Activated CD8-positive, alpha-beta memory T cell treated with anti-CD3 and anti-CD28 coated beads, Interleukin-2, amount 10 ng/mL, durations not matched to agents 7 days and 5 days (primary cell): Measurements from ENCODE around the gene LRRC71. TPM values are rescaled to one million over a fixed set of nuclear protein-coding genes. Genes with fewer than 3 reads are reported as not detected.

Experiments
- ATAC-seq: fragments of 150-1000 bp; cut with Tn5 transposase; one replicate; pipeline ENCODE4 v1.10.0; 2021; ENCODE audit warnings: moderate library complexity
- CTCF ChIA-PET: fragments of 350-600 bp; sonication (Branson Sonifier 250); formaldehyde crosslinking; loops from one replicate; lab custom pipeline; 2021; ENCODE audit warnings: antibody characterized with exemption; lab: Charles Lee
- DNase-seq: peaks from one replicate; pipeline ENCODE4 v3.0.0-alpha.2; 2020
- H3K27ac Mint-ChIP-seq: one replicate; pipeline ENCODE4 v1.8.0; 2021; ENCODE audit warnings: mild to moderate bottlenecking, mixed read lengths
- H3K27me3 Mint-ChIP-seq: one replicate; pipeline ENCODE4 v1.8.0; 2021; ENCODE audit warnings: mixed read lengths
- H3K36me3 Mint-ChIP-seq: one replicate; pipeline ENCODE4 v1.8.0; 2021; ENCODE audit warnings: mild to moderate bottlenecking, mixed read lengths
- H3K4me1 Mint-ChIP-seq: one replicate; pipeline ENCODE4 v1.8.0; 2021; ENCODE audit warnings: mixed read lengths
- H3K4me3 Mint-ChIP-seq: one replicate; pipeline ENCODE4 v1.8.0; 2021; ENCODE audit warnings: mild to moderate bottlenecking, moderate library complexity, mixed read lengths
- H3K9me3 Mint-ChIP-seq: one replicate; pipeline ENCODE4 v1.8.0; 2022; ENCODE audit warnings: low read depth, mixed read lengths
- total RNA-seq, 2 experiments: library from RNA; stranded (reverse); gene quantifications; one replicate each; pipeline ENCODE4 v1.2.3, GENCODE V29; 2021

The LRRC71 gene
- total RNA-seq, 2 experiments from 2014 or later, result not detected

DNA sequence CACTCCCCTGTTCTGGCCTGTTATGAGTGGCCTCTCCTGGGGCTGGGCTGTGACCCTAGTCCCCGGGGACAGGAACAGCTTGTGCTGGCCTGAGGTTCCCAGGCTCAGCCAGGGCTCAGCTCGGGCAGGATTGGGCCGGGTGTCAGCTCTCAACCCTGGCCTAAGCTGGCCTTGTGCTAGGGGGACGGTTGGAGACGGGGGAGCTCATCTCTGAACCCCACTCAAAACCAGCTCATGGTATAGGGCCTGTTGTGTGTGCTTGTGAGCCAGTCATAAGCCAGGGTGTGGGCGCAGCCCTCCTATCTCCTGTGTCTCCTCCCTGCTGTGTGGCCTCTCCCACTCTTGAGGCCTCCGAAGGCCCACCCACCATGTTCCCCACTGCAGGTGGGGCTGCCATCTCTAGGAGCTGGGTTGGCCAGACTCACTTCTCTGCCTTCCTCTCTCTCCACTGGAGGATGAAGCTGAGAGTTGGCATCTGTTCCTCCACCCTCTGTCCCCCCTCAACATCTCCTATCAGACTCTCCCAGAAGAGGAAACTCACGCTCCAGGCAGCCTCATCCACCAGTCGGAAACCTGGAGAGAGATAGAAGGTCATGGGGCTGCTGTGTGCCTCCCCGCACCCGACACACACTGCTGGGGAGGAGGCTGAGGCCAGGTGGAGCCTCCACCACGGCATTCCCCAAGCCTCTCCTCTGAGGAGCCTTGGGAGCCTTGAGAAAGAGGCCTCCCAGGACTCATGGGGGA lies 25.5 kb upstream of the LRRC71 start:
- CTCF ChIA-PET, result interaction anchor here (0.7 to 1.9 kb wide), 8 partner anchors 16 to 205 kb away, joined by 3 to 10 read pairs (median 5); partner anchors contain the start of genes INSRR and LRRC71
- no peak overlapping the region for H3K4me3 Mint-ChIP-seq
- DNase-seq, result no peak

GRCh38 chr1:156895455-156895812 lies 25.0 kb upstream of the LRRC71 start:
- H3K4me3 Mint-ChIP-seq, result no peak overlapping the region
- H3K9me3 Mint-ChIP-seq, result no peaks in the 10 kb centered on the region
- no peaks in the 10 kb centered on the region for H3K36me3 Mint-ChIP-seq
- H3K27me3 Mint-ChIP-seq, result peaks cover 75% of the 10 kb centered on the region
- H3K27ac Mint-ChIP-seq, result no peak overlapping the region
- CTCF ChIA-PET, result interaction anchor here (1.0 to 1.5 kb wide), 2 partner anchors 36 to 206 kb away, joined by 3 to 6 read pairs; partner anchors contain the start of gene INSRR
- DNase-seq, result no peak
- peaks cover 18% of the 10 kb centered on the region for H3K4me1 Mint-ChIP-seq
- no peak for ATAC-seq

More for the DNA sequence above, 25.5 kb upstream of the LRRC71 start:
- H3K9me3 Mint-ChIP-seq, result no peaks in the 10 kb centered on the region
- H3K27ac Mint-ChIP-seq, result no peak overlapping the region
- no peaks in the 10 kb centered on the region for H3K36me3 Mint-ChIP-seq
- H3K27me3 Mint-ChIP-seq, result peaks cover 75% of the 10 kb centered on the region
- ATAC-seq, result no peak
- H3K4me1 Mint-ChIP-seq, result peaks cover 20% of the 10 kb centered on the region

DNA sequence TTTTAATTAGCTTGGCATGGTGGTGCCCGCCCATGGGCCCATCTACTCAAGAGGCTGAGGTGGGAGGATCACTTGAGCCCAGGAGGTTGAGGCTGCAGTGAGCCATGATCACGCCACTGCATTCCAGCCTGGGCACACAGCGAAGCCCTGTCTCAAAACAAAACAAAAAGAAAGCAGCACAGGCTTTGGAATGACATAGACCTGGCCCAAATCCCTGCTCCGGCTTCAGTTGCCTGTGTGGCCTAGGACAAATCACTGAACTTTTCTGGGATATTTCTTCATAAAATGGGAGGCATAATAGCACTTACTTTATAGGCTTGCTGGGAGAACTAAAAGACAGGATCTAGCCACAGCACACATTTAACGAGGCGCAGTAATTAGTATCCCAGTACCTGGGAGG lies 24.5 kb upstream of the LRRC71 start:
- Mint-ChIP-seq H3K27ac (no peak overlapping the region), H3K36me3 (no peaks in the 10 kb centered on the region), H3K9me3 (no peaks in the 10 kb centered on the region), H3K27me3 (peaks cover 70% of the 10 kb centered on the region), H3K4me3 (no peak overlapping the region), H3K4me1 (peaks cover 18% of the 10 kb centered on the region)
- ATAC-seq (no peak), DNase-seq (no peak)
- CTCF ChIA-PET, result no interaction called here

DNA sequence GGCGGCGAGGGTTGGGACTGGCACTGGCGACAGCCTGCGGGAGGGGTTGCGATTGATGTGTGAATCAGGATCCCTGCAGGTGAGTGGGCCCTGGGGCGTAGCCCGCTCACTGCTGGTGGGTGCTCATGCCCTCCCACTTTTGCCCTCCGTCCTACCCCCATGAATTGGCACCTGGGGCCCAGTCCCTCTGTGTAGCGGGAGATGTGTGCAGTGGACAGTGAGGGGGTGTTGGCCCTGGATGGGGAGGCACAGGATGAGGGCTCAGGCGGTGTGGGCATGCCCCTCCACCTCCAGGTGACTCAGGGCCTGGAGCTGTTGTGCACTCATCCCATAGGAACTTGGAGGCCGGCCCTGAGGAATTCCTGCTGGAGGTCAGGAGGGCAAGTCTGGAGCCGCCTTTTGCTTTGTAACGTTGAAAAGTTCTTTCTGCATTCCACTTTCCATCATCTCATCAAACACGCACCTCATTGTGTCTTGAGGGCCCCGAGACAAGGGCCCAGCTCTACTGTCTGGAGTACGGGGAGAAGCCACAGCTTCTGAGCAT lies 23.9 kb upstream of the LRRC71 start:
- no peak for ATAC-seq
- CTCF ChIA-PET, result interaction anchor here (0.9 to 1.1 kb wide), 2 partner anchors 31 to 170 kb away, joined by 3 read pairs; no protein-coding TSS in a partner anchor

DNA sequence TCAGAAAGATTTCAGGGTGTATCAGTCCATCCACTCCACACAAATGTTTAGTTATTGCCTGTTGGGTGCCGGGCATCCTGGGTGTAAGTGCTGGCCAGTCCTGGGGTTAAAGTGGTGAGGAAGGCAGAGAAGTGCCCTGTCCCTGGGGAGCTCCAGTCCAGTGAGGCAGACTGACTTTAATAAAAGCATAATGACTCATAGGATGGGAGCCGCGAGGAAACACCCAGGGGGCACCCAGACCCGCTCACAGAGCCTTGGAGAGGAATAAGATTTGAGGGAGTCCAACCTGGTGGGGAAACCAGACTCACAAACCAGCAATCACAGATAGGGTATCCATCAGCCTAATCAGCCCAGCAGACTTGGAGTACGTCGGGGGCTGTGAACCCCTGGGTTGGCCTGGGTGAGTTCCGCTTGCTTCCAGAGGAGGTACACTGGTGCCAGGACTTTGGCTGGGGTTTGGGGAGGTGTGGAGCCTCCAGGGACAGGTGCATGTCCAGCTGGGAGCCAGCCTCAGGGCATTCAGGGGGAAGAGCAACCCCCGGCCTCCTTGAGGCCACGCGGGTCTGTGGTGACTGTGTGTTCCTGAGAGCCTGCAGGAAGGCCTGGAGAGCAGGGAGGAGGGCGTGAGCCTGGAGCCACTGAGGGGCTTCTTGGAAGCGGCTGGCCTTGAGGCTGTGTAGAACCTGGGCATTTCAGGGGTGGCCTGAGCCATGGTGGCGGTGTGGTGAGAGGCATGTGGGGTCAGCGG lies 23.2 kb upstream of the LRRC71 start:
- H3K27me3 Mint-ChIP-seq, result peaks cover 57% of the 10 kb centered on the region
- no peak overlapping the region for H3K27ac Mint-ChIP-seq
- no peak for ATAC-seq
- peaks cover 14% of the 10 kb centered on the region for H3K4me1 Mint-ChIP-seq
- DNase-seq, result no peak
- no peaks in the 10 kb centered on the region for H3K36me3 Mint-ChIP-seq
- H3K4me3 Mint-ChIP-seq, result no peak overlapping the region
- CTCF ChIA-PET, result interaction anchor here (0.9 to 1.2 kb wide), 4 partner anchors 23 to 171 kb away, joined by 3 to 4 read pairs (median 3); partner anchors contain the start of gene NTRK1
- H3K9me3 Mint-ChIP-seq, result no peaks in the 10 kb centered on the region

More for the DNA sequence above, 23.9 kb upstream of the LRRC71 start:
- Mint-ChIP-seq H3K27me3 (peaks cover 64% of the 10 kb centered on the region), H3K4me3 (no peak overlapping the region), H3K9me3 (no peaks in the 10 kb centered on the region), H3K36me3 (no peaks in the 10 kb centered on the region), H3K4me1 (peaks cover 18% of the 10 kb centered on the region), H3K27ac (no peak overlapping the region)
- no peak for DNase-seq

DNA sequence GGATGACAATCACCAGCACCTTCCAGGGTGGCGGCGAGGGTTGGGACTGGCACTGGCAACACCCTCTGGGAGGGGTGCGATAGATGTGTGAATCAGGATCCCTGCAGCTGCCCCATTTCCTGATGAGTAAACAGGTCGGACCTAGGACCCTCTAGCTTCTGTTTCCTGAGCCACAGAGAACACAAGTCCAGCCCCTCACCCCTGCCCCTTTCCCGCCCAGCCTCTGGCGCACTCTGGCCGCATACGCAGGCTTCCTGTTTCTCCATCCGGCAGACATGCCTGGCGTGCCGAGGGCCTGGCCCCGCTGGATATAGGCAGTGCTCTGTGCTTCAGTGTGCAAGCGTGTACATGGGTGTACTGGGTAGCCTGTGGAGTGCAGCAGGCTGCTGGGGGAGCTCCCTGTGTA lies 22.3 kb upstream of the LRRC71 start:
- ATAC-seq, result peak; percentile 57
- Mint-ChIP-seq H3K4me3 (no peak overlapping the region), H3K27ac (peak overlapping the region; percentile 38), H3K27me3 (peaks cover 52% of the 10 kb centered on the region), H3K4me1 (peaks cover 12% of the 10 kb centered on the region), H3K9me3 (no peaks in the 10 kb centered on the region), H3K36me3 (no peaks in the 10 kb centered on the region)
- no peak for DNase-seq
- CTCF ChIA-PET, result interaction anchor here (0.6 to 5.0 kb wide), 6 partner anchors 7 to 103 kb away, joined by 3 to 24 read pairs (median 4); partner anchors contain the start of gene NTRK1

GRCh38 chr1:156898971-156899664 lies 21.3 kb upstream of the LRRC71 start:
- no peak for ATAC-seq
- H3K27ac Mint-ChIP-seq, result no peak overlapping the region

DNA sequence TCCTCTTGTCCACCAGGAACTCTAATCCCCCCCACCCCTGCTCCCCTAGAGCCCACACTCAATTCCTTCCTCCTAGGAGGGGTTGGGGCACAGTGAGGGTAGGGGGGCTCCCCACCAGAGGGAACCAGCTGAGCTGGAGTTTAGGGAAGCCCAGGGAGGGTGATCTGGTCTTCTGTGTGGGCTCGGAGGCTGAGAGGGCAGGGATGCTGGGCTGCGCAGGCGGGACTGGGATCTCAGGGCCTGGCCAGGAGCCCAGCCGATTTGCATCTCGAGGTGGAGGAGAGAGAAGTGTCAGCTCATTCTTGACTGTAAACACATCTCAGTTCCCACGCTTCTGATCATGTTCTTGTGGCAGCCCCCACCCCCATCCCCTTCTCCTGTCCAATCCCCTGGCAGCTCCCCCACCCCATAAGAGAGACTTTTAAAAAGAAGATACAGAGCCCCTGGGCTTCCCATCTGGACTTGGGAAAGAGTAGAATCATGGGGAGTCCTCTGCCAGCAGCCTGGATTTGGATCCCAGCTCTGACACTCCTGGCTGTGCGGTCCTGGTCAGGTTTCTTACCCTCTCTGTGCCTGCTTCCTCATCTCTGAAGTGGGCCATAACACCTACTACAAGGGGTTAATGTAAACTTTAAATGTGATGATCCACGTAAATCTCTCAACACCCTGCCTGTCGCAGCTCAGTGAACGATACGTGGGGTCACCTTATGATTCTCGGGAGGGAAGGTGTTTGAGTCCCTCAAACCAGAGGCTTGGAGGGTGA lies 20.3 kb upstream of the LRRC71 start:
- CTCF ChIA-PET, result interaction anchor here (0.9 to 5.0 kb wide), 5 partner anchors 9 to 211 kb away, joined by 3 to 24 read pairs (median 7); no protein-coding TSS in a partner anchor
- no peaks in the 10 kb centered on the region for H3K36me3 Mint-ChIP-seq
- DNase-seq (no peak), ATAC-seq (no peak)
- H3K27ac Mint-ChIP-seq, result no peak overlapping the region
- peaks cover 36% of the 10 kb centered on the region for H3K27me3 Mint-ChIP-seq
- H3K4me3 Mint-ChIP-seq, result no peak overlapping the region
- H3K9me3 Mint-ChIP-seq, result no peaks in the 10 kb centered on the region
- H3K4me1 Mint-ChIP-seq, result peaks cover 10% of the 10 kb centered on the region

More at GRCh38 chr1:156898971-156899664, 21.3 kb upstream of the LRRC71 start:
- CTCF ChIA-PET, result interaction anchor here (0.8 to 5.0 kb wide), 6 partner anchors 8 to 210 kb away, joined by 3 to 24 read pairs (median 6); partner anchors contain the start of gene NTRK1
- H3K4me1 Mint-ChIP-seq, result peaks cover 10% of the 10 kb centered on the region
- no peak for DNase-seq
- H3K9me3 Mint-ChIP-seq, result no peaks in the 10 kb centered on the region
- no peaks in the 10 kb centered on the region for H3K36me3 Mint-ChIP-seq
- no peak overlapping the region for H3K4me3 Mint-ChIP-seq
- H3K27me3 Mint-ChIP-seq, result peaks cover 46% of the 10 kb centered on the region

GRCh38 chr1:156900896-156901589 lies 19.4 kb upstream of the LRRC71 start:
- Mint-ChIP-seq H3K4me1 (peaks cover 10% of the 10 kb centered on the region), H3K36me3 (no peaks in the 10 kb centered on the region), H3K27ac (no peak overlapping the region), H3K27me3 (peaks cover 28% of the 10 kb centered on the region), H3K9me3 (no peaks in the 10 kb centered on the region), H3K4me3 (no peak overlapping the region)
- ATAC-seq, result no peak
- CTCF ChIA-PET, result interaction anchor here (0.9 to 5.0 kb wide), 4 partner anchors 10 to 212 kb away, joined by 3 to 24 read pairs (median 4); no protein-coding TSS in a partner anchor
- DNase-seq, result no peak

DNA sequence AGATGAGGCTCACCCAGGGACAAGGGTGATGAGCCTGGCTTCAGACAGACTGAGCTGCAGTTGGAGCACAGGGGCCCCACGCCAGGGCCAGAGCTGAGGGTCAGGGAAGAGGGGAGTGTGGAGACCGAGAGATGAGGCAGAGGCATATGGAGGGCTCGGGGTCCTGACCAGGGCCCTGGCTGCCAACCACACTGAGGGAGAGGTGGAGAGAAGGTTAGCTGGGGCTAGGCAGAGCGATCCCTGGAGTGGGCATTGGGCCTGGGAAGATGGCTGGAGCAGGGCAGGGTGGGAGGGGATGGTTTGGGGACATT lies 18.9 kb upstream of the LRRC71 start:
- ATAC-seq (no peak), DNase-seq (no peak)
- H3K27ac Mint-ChIP-seq, result no peak overlapping the region
- H3K4me3 Mint-ChIP-seq, result no peak overlapping the region
- no peaks in the 10 kb centered on the region for H3K9me3 Mint-ChIP-seq
- H3K4me1 Mint-ChIP-seq, result peaks cover 10% of the 10 kb centered on the region
- H3K36me3 Mint-ChIP-seq, result no peaks in the 10 kb centered on the region
- peaks cover 25% of the 10 kb centered on the region for H3K27me3 Mint-ChIP-seq
- CTCF ChIA-PET, result interaction anchor here (1.0 to 5.0 kb wide), 3 partner anchors 10 to 212 kb away, joined by 4 to 24 read pairs (median 5); no protein-coding TSS in a partner anchor

- no peak for DNase-seq
- Mint-ChIP-seq H3K9me3 (no peaks in the 10 kb centered on the region), H3K27me3 (peaks cover 22% of the 10 kb centered on the region), H3K36me3 (no peaks in the 10 kb centered on the region), H3K4me3 (no peak overlapping the region), H3K27ac (no peak overlapping the region), H3K4me1 (peaks cover 10% of the 10 kb centered on the region)
- CTCF ChIA-PET, result interaction anchor here (2.1 to 5.0 kb wide), 2 partner anchors 11 to 213 kb away, joined by 5 to 24 read pairs; no protein-coding TSS in a partner anchor
- ATAC-seq, result no peak
Observed at GRCh38 chr1:156901966-156902915, 18.2 kb upstream of the LRRC71 start.
